Right renal pelvis (tissue), 4 donors: ENCODE data around the gene COL16A1. TPM values are rescaled to one million over a fixed set of nuclear protein-coding genes. Genes with fewer than 3 reads are reported as not detected.

Experiments
- DNase-seq, 4 donors: peaks; one replicate each; pipeline ENCODE4 v3.0.0-alpha.2; 2013; ENCODE audit warnings: low read depth in 4 of 4, low spot score in 3 of 4, missing footprints in 1 of 4
- polyA plus RNA-seq, 4 donors: library from polyadenylated mRNA; unstranded; fragments of 120-200 nt; gene quantifications; one replicate each; pipeline ENCODE4 v1.2.1, GENCODE V29; 2013; ENCODE audit not compliant: insufficient read length in 4 of 4

COL16A1 gene
- polyA plus RNA-seq, 4 donors: 45.0 to 56.2 (median 49.2) TPM

DNA sequence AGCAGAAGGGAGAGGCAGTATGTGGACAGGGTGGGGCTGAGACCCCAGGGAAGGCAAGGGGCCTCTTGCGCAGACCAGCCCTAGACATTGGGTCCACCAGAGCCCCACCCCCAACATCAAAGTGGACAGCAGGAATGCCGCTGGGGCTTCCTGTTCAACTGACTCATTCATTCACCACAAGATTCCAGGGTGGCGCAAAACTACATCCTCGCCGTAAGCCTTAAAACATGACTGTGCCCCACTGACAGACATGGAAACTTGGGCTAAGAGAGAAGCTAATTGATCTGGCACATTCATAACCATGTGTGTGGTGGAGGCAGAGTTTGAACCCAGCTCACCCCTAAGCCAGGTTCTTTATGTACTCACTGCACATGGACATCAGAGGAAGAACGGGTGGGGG lies 14.0 kb downstream of the COL16A1 start:
- DNase-seq: no peak

DNA sequence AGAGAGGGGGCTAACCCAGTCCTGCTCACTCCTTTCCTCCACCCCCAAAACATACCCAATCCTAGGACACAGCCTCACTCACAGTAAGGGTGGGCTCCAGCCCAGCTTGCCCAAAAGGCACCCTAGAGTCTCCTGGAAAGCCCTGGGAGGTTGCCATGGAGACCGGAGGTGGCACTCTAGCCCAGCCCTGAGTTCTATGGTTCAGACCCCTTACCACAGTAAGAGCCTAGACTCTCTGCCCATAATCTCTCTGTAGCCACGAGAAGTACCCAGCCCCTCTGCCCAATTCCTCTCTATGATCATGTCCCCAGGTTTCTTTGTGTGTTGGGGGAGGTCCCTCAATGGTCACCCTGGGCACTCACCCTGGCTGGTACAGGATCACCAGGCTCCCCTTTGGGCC lies 14.4 kb downstream of the COL16A1 start:
- DNase-seq: no peak

DNA sequence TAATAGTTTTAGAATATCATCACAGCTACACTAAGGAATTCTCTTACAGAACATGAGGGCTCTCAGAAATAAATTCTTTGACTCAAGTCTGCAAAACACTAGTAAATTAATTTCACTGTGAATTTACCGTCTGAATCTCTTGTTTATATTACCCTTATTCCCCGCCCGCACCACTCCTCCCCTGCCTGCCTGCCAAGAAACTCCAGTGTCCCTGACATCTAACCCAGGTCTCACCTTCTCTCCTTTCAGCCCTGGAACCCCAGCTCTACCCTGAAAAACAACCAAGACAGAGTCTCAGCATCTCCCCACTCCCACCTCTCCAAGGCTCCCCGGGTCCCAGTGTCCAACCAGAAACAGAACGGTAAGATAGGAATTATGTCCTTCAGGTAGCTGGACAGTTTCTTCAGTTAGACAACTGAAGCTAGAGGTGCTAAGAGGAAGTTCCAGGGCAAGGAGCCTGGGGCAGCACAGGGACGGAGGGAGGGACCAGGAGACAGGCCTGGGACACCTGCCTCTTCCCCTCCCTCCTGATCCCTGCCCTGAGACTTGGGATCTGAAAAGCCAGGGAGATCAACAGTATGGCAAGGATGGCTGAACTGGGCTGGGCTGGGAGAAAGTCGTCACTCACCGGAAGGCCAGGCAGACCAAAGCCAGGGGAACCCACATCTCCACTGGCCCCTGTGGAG lies 15.4 kb downstream of the COL16A1 start:
- no peak for DNase-seq

DNA sequence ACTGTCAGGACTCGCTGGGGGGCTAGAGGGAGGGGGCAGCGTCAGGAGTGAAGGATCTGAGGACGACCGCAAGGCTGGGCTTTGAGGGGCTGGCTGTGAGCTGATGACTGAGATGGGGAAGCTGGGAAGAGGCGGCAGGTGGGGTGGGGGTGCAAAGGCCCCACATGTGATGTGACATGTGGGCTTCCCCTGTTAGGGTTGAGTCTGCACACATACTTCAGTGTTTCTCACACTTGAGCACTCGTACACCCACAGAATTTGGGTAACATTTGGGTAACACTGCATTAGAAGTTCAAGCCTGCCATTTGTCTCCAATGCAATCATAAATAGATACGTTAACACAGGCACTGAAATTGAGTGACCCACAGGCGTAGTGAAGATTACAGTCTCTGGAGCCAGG lies 16.2 kb downstream of the COL16A1 start:
- no peak for DNase-seq

DNA sequence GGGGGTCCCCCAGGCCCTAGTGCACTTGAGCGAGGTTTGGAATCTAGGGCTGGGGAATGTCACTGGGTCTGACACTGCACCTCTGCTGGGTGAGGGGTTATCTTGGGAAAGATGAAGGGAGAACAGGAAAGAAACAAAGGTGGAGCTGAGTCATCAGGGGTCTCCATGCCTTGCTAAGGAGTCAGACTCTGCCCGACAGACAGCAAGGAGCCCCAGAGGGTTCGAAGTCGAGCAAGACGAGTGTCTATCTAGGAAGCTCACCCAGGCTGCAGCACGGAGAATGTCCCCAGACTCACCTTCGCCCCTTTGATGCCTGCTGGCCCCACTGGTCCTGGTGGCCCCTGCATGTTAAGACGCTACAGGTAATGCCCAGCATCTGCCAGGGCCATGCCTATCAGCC lies 18.0 kb downstream of the COL16A1 start:
- no peak for DNase-seq

DNA sequence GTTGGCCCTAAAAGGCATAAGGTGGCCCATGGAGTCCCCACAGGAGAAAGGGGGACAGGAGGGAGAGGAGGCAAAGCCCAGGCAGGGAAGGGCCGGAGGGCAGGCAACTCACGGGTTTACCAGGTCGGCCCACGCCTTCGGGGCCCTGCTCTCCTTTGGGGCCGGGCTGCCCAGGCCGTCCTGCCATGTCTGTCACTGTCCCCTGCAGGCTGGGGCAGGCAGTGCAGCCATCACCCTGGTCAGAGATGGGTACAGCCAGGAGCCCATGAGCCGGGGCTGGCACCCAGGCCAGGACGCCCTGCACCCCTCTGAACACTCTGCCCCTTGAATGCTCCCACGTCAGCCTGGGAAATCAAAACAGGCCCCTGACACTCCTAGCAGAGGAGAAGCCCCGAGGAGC lies 19.8 kb downstream of the COL16A1 start:
- no peak for DNase-seq

DNA sequence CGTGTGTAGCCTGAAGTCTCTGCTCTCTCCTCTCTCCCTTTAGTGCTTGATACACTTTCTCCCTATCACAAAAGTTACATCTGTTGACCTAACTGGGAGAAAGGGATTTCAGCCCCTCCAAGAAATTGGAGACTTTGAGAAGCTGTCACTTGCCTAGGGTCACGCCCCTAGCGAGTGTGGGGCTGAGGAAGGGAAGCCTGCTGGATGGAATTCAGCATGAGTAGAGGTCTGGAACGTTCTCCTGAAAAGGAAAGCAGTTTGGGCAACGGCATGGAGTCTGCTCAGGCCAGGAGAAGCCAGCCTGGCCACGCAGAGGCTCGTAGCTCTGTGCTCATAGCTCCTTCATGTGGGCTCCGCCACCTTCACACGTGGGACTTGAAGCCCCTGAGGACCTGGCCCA lies 22.4 kb downstream of the COL16A1 start:
- no peak for DNase-seq

DNA sequence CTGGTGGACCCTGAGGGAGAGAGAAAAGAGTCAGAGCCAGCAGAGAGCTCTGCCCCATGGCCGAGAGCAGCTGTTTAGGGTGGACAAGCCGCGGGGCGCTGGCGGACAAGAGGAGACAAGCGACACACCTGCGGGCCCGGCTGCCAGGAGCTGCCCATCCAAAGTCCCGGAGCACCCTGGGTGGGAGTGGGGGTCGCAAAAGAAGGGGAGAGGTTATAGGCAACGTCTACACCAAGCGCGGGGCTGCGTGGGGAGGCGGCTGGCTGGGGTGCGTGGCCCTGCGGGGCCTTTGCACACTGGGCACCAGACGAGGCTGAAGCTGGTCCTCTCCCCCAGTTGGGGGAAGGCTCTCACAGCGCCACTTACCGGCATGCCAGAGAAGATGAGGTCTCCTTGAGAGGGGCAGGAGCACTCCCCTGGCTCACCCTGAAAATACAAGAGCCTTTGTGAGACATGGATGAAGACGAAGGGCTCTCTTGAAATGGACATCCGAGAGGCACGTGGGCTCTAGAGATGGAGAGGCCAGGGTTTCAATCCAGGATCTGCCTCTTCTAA lies 24.1 kb downstream of the COL16A1 start:
- no peak for DNase-seq

DNA sequence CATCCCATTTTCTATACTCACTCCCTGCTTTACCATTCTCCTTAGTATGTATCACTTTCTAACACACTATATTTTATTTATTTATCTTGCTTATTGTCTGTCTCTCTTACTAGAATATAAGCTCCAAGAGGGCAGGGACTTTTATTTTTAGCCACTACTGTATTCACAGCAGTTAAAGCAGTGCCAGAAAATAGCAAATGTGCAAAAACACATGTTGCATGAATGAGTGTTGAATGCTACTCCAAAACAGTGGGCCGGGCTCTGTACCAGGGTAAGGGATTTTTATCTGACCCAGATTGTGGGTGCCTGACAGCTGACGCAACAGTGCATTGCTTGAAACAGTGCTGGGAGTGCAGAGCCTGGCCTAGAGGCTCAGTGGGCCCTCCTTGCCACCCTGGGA lies 24.7 kb downstream of the COL16A1 start:
- no peak for DNase-seq

DNA sequence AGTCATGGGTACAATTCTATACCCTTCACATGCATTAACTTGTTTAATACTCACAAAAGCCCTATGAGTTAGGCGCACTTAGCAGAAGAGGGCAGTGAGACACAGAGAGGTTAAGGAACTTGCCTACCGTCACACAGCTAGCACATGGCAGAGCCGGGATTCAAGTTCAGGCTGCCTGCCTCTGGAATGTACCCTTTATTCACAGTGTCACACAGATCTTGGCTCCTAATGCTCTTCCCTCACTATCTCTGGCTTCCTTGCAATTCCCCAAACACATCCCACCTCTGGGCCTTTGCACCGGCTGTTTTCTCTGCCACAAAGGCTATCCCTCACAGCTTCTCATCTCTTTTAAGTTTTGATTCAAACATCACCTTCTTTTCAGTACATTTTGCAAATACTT lies 25.1 kb downstream of the COL16A1 start:
- DNase-seq: no peak

DNA sequence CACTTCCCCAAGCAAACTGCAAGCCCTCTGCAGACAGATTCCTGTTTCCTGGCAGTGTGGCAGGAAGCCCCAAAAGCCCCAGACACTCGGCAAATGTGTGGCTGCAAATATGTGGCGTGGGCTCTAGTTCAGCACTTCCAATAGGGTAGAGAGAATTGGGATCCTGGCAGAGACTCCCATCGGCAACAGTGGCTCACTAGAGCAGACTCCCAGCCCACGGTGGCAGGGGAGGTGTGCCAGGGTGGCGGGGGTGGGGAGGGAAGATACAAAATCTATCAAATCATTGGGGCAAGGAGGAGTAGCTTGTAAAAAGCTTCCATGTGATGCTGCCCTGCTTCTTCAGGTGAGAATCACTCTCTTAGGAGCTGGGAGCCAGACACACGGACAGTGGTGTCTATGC lies 25.9 kb downstream of the COL16A1 start:
- no peak for DNase-seq

DNA sequence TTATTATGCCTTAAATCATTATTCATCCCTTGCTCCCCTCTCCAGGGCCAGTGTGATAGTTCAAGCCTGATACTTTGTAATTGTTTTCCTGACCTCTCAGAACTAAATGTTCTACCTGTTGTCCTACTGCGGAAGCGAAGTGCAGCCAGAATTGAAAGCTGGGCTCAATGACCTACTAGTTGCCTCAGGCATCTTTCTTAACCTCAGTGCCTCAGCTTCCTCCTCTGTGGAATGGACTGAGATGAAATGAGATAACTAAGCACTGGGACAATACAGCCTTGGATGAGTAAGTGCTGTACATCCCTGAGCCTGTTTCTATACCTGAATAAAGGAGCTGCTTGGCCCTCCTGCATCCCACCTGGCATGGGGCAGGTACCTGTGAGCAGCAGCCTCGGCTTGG lies 26.4 kb downstream of the COL16A1 start:
- DNase-seq: no peak

DNA sequence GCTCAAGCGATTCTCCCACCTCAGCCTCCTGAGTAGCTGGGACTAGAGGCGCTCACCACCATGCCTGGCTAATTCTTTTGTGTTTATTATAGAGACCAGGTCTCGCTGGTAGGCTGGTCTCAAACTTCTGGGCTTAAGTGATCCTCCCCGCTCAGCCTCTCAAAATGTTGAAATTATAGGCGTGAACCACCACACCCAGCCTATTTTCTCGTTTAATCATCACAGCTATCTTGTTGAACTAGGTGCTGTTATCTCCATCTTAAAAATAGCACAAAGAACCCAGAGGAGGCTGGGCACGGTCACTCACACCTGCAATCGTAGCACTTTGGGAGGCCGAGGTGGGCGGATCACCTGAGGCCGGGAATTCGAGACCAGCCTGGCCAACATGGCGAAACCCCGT lies 28.1 kb downstream of the COL16A1 start:
- DNase-seq: no peak

DNA sequence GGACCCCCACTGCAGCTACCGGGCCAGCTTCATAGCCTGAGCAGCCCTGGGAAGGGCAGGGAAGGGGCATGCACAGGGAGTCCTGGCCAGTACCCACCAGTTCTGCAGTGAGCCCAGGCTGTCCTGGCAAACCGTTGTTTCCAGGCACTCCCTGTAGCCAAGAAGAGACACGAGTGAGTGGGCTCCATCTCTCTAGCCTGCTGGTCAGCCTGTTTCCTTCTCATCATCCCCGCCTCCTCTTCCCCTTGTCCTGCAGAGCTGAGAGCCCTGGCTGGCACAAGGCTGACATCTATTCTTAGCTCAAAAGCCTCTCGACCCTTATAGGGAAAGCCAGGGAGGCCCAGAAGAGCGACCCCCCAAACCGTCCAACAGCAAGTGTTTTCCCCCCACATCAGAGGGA lies 28.7 kb downstream of the COL16A1 start:
- no peak for DNase-seq

DNA sequence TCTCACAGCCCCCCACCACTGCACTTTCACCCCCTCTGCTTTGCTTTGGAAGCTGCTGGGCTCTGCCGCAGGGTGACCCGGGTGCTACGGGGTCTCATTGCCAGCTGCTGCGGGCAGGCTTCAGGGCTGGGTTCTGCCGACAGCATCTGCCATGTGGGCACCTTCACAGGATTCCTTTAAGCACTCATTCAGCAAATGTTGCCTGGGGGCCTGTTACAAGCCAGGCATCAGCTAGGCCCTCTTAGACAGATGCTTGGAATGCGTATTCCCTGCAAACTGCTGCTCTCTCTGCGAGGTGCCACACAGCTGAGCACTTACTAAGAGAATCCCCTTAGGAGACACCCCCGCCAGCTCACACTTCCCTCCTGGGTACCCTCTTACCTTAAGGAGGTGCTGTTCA lies 29.2 kb downstream of the COL16A1 start:
- DNase-seq: no peak

DNA sequence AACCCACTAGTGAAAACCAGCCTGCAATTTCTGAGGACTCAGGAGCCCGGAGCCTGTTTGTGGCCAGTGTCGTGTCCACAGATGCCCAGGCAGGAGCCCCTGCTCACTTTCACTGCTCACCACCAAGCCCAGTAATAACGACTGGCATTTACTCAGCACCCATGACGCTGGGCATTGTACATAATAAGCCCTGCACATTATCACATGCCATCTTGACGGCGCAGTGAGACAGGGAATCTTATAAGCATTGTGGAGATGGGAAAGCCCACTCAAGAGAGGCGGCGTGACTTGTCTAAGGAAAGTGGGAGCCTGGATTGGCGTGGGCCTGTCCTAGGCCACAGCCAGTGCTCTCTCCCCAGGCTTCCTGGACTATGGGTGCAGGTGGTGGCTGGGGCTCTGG lies 30.4 kb downstream of the COL16A1 start:
- DNase-seq: no peak

DNA sequence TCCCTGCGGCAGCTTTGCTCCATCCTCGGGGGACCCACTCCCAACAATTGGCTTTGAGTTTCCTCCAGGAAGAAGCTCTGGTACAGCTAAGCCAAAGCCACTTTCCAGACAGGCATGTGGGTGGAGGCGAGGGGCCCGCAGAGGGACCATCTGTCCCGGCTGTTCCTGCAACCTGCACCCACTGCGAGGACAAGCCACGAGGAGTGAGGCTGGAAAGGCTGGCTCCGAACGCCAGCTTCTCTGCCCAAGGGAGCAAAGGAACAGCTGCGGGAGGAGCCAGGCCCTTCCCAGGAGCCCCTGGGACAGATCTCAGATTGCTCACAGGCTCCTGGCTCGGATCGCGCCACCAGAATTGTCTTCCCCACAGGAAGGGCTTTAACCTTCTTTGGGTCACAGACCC lies 30.8 kb downstream of the COL16A1 start:
- no peak for DNase-seq

DNA sequence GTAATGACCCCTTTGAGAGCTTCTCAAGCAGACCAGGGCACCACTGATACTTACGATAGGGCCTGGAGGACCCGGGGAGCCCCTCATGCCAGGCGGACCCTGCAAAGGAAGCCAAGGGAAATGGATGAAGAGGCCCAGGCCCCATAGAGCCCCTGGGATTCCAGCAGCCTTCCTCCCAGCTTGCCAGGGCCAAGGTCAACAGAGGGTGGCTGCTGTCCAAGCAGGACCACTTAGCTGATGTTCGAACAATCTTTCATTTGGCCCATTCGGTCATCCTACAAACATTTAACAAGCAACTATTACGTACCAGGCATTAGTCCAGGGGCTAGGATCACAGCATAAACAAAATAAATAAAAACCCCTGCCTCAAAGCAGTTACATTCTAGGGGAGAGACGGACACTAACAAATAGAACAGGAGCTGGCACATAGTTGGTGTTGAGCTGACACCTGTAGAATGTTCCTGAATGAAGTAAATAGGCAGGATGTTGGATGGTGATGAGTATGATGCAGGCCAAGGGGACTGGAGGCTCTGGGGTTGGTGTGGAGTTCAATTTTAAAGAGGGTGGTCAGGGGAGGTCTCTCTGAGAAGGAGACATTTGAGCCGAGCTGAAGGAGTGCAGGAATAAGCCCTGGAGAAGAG lies 32.1 kb downstream of the COL16A1 start:
- no peak for DNase-seq

DNA sequence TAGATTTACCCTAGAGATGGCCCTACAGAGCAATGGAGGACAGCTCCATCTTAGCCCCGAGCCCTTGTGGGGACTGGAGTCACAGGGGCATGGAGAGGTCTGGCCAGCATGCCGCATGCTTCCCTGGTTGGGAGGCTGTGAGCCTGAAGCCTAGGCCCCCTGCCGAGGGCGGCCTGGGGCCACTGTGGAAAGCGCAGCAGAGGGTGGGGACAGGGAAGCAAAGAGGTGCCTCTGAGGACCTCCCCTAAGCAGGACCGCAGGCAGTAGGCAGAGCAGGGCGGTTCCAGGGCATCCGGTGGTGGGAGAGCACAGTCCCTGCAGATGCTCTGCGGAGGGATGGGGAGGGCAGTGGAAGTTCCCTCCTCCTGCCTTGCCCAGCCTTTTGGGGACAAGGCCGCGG lies 32.7 kb downstream of the COL16A1 start:
- no peak for DNase-seq

DNA sequence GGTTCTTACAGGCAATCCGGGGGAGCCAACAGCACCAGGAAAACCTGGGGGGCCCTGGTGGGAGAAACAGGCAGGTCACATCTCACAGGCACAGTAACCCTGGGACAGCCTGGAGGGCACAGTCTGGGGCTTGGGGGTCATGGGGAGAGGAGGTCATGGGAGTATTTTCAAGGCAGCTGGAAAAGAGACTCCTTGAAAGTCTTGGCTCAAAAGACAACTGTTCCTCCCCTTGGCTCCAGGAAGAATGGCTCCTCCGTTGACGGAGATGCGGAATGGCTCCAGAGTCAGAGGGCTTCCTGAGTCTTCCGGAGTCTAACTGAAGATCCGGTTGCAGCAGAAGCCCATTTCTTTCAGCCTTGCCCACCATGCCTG lies 33.2 kb downstream of the COL16A1 start:
- DNase-seq: no peak

DNA sequence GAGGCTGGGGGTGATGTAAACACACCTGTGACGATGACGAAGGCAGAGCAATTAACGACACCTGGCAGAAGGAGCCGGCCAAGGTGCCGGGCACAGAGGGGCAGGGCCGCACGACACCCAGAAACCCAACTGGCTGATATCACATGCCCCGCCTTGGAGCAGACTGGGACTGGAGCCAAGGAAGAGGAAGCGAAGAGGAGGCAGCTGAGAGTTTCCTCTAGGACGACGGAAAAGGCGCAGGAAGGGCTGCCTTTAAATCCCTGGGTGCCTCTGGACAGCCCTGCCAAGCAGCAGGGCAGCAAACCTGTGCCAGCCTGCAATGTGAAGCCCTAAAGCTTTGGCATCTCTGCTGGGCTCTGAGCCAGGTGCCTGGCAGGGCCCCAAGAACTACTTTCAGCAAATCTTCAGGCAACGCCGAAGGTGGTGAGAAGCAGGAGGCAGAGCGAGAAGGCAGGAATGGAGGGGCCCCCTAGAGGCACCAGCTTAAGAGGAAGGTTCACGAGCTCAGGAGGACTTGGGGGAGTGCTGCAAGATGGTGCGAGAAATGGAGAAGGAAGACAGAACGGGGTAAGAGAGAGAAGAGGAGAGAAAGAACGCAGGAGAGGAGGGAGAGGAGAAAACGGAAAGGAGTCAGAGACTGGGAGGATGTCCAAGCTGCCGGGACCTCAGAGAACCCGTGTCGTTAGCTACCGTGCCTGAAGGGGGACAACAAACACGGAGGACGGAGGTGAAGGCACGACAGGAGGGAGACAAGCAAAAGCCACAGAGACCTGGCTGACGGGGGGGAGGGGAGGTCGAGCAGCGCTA lies 33.8 kb downstream of the COL16A1 start:
- peak in 3 of 4 donors; percentile 36 to 38 (median 38) for DNase-seq

DNA sequence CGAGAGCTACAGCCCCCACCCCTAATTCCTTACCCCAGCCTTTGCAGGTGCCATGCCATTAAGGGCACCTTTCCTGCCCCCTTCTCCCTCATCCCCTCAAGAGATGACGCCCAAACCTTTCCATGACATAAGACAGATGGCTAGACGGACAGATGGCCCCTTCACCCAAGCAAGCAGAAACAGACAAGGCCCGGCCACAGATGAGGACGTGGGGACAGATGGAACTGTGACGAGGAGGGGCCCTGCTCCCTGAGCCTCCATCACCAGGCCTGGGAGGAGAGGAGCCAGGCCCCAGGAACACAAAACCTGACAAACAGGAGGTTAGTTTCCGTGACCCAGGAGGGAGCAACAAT lies 34.4 kb downstream of the COL16A1 start:
- no peak for DNase-seq
